ENCODE measurements around the gene ZBTB46.
A peak's percentile ranks its signal among the peaks of the same experiment; 100 is the strongest.
"Not testable (repeated sequence)": the region's sequence is repeated elsewhere in the genome, so short reads cannot be mapped to it uniquely, and the experiment has no call there.

The ZBTB46 gene

DNA sequence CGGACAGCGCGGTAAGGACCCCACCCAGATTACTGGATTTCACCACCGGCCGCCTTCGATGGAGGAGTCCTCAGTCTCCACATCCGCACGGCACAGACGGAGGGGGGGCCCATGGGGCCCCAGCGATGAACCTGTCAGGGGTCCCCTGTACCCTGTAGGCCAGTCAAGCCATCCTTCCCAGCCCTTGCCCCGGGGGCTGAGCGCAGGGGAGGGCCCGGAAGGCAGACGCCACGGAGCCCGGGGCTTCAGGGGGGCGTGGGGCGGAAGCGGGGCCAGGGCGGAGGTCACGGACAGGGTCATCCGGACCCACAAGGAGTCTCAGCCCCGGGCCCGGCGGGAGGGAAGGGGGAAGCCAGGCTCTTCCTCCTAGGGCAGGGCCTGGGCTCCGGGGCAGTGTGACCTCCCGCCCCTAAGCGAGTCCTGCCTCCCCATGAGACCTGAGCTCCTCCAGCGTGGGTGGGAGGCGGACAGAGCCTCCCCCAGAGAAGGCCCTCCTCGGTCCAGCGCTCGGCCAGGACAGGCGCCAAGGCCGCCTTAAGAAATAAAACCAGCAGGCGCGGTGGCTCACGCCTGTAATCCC lies 22.8 kb downstream of the ZBTB46 start:
- DNase-seq (ENCODE audit: low read depth, low spot score) = no peak
- H3K4me3 ChIP-seq (ENCODE audit: low read depth, low read length) = no peak overlapping the region
- TF ChIP-seq, protein P1, sequence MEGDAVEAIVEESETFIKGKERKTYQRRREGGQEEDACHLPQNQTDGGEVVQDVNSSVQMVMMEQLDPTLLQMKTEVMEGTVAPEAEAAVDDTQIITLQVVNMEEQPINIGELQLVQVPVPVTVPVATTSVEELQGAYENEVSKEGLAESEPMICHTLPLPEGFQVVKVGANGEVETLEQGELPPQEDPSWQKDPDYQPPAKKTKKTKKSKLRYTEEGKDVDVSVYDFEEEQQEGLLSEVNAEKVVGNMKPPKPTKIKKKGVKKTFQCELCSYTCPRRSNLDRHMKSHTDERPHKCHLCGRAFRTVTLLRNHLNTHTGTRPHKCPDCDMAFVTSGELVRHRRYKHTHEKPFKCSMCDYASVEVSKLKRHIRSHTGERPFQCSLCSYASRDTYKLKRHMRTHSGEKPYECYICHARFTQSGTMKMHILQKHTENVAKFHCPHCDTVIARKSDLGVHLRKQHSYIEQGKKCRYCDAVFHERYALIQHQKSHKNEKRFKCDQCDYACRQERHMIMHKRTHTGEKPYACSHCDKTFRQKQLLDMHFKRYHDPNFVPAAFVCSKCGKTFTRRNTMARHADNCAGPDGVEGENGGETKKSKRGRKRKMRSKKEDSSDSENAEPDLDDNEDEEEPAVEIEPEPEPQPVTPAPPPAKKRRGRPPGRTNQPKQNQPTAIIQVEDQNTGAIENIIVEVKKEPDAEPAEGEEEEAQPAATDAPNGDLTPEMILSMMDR (IDR thresholded peaks at IDR 0.05; ENCODE audit: low read depth, low read length) = no peak
- in situ Hi-C loops (cut with HindIII; ENCODE audit: low sequenced_read_pairs) = no loop called here

DNA sequence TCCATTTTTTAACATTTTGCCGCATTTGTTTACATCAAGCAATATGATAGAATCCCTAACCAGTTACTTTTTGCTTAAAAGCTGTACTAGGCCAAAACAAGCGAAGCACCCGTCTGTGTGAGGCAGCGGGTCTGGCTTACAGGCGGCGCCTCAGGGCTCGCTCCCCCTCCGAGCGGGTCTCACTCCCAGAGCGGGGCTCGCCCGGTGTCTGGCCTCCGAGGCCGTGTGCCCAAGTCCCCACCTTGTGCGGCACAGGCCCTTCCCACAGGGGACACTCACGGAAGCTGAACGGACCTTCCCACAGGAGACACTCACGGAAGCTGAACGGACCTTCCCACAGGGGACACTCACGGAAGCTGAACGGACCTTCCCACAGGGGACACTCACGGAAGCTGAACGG lies 23.4 kb downstream of the ZBTB46 start:
- TF ChIP-seq, protein P1 (IDR thresholded peaks at IDR 0.05; ENCODE audit: low read depth, low read length) = no peak
- in situ Hi-C loops (cut with HindIII; ENCODE audit: low sequenced_read_pairs) = no loop called here
- no peak for DNase-seq (ENCODE audit: low read depth, low spot score)
- no peak overlapping the region for H3K4me3 ChIP-seq (ENCODE audit: low read depth, low read length)

DNA sequence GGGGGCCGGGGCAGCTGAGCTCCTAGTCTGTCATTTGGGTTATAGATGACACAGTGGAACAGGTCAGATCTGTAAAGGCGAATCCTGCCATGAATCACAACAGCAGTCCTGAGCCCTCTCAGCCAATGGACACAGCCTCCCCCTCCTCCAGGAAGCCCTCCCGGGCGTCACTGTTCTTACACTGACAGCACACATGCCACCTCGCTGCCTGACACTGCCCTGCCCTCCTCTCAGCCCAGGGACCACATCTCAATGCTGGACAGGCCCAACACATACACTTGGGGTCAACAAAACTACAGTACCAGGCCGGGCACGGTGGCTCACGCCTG lies 26.8 kb downstream of the ZBTB46 start:
- no peak overlapping the region for H3K4me3 ChIP-seq (ENCODE audit: low read depth, low read length)
- in situ Hi-C loops (cut with HindIII; ENCODE audit: low sequenced_read_pairs) = no loop called here
- TF ChIP-seq, protein P1 (IDR thresholded peaks at IDR 0.05; ENCODE audit: low read depth, low read length) = no peak
- no peak for DNase-seq (ENCODE audit: low read depth, low spot score)

GRCh38 chr20:63802469-63803240 lies 28.4 kb downstream of the ZBTB46 start:
- TF ChIP-seq, protein P1 (IDR thresholded peaks at IDR 0.05; ENCODE audit: low read depth, low read length) = no peak
- in situ Hi-C loops (cut with HindIII; ENCODE audit: low sequenced_read_pairs) = no loop called here
- H3K4me3 ChIP-seq (ENCODE audit: low read depth, low read length) = no peak overlapping the region
- DNase-seq (ENCODE audit: low read depth, low spot score) = no peak

GRCh38 chr20:63801174-63801573 lies 29.9 kb downstream of the ZBTB46 start:
- in situ Hi-C loops (cut with HindIII; ENCODE audit: low sequenced_read_pairs); DNase-seq (ENCODE audit: low read depth, low spot score); H3K4me3 ChIP-seq (ENCODE audit: low read depth, low read length): not testable (repeated sequence)

DNA sequence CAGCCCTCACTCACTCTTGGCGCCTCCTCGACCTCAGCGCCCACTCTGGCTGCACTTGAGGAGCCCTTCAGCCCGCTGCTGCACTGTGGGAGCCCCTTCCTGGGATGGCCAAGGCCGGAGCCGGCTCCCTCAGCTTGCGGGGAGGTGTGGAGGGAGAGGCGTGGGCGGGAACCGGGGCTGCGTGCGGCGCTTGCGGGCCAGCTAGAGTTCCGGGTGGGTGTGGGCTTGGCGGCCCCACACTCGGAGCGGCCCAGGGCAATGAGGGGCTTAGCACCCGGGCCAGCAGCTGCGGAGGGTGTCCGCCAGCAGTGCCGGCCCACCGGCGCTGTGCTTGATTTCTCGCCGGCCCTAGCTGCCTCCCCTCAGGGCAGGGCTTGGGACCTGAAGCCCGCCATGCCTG lies 30.7 kb downstream of the ZBTB46 start:
- DNase-seq (ENCODE audit: low read depth, low spot score); in situ Hi-C loops (cut with HindIII; ENCODE audit: low sequenced_read_pairs); H3K4me3 ChIP-seq (ENCODE audit: low read depth, low read length): not testable (repeated sequence)

DNA sequence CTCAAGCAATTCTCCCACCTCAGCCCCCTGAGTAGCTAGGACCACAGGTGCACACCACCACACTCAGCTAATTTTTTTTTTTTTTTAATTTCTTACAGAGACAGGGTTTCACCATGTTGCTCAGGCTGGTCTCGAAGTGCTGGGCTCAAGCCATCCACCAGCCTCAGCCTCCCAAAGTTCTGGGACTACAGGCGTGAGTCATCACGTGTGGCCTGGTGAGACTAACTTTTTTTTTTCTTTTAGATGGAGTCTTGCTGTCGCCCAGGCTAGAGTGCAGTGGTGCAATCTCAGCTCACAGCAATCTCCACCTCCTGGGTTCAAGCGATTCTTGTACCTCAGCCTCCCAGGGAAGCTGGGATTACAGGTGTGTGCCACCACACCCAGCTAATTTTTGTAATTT lies 31.9 kb downstream of the ZBTB46 start:
- peak; percentile 24 for DNase-seq (ENCODE audit: low read depth, low spot score)
- H3K4me3 ChIP-seq (ENCODE audit: low read depth, low read length); in situ Hi-C loops (cut with HindIII; ENCODE audit: low sequenced_read_pairs): not testable (repeated sequence)

DNA sequence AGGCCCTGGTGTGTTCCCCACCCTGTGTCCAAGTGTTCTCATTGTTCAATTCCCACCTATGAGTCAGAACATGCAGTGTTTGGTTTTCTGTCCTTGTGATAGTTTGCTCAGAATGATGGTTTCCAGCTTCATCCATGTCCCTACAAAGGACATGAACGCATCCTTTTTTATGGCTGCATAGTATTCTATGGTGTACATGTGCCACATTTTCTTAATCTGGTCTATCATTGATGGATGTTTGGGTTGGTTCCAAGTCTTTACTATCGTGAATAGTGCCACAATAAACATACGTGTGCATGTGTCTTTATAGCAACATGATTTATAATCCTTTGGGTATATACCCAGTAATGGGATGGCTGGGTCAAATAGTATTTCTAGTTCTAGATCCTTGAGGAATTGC lies 33.9 kb downstream of the ZBTB46 start:
- in situ Hi-C loops (cut with HindIII; ENCODE audit: low sequenced_read_pairs); DNase-seq (ENCODE audit: low read depth, low spot score); H3K4me3 ChIP-seq (ENCODE audit: low read depth, low read length): not testable (repeated sequence)
